IMR-90 (cell line): Measurements from ENCODE around the gene KRTAP5-5. TPM values are rescaled to one million over a fixed set of nuclear protein-coding genes. Genes with fewer than 3 reads are reported as not detected.

ENCODE experiments used
- ATAC-seq: fragments of 200-7000 bp; cut with Tn5 transposase; 2 replicates; pipeline ENCODE4 v1.9.1; 2020; ENCODE audit warnings: low read depth, mild to moderate bottlenecking, moderate library complexity
- BruUV-seq: library from RNA; stranded (reverse); fragments of 400-500 nt; replicated peaks from 2 replicates; lab custom pipeline; 2021; lab: Mats Ljungman, UMichigan
- CTCF ChIA-PET: fragments of 300-600 bp; formaldehyde crosslinking; extraction: SDS; loops from one replicate; lab custom pipeline; 2021; ENCODE audit warnings: antibody characterized with exemption; lab: Yijun Ruan, JAX
- POLR2A ChIA-PET: fragments of 300-600 bp; sonication (Branson Sonifier 250); formaldehyde crosslinking; loops from one replicate; lab custom pipeline; 2022; ENCODE audit warnings: antibody characterized with exemption; ENCODE audit not compliant: unreplicated experiment; lab: Charles Lee
- DNase-seq: peaks from one replicate; pipeline ENCODE4 v3.0.0; 2013
- H2AFZ ChIP-seq: replicated peaks from 2 replicates; pipeline ENCODE3; 2013; ENCODE audit warnings: low read length, mild to moderate bottlenecking; ENCODE audit not compliant: poor library complexity
- H2AK5ac ChIP-seq: 2 replicates; pipeline ENCODE4 v1.6.1; 2013; ENCODE audit warnings: low read depth, low read length, inconsistent platforms
- H2AK9ac ChIP-seq: replicated peaks from 2 replicates; pipeline ENCODE3; 2013; ENCODE audit warnings: mild to moderate bottlenecking, low read depth, low read length, moderate library complexity; ENCODE audit not compliant: poor library complexity
- H2BK120ac ChIP-seq: 2 replicates; pipeline ENCODE4 v1.6.1; 2013; ENCODE audit warnings: low read depth, low read length, inconsistent platforms
- H2BK15ac ChIP-seq: 3 replicates; pipeline ENCODE4 v1.6.1; 2013; ENCODE audit warnings: low read depth, low read length, inconsistent platforms
- H2BK20ac ChIP-seq: 2 replicates; pipeline ENCODE4 v1.6.1; 2013; ENCODE audit warnings: low read depth, mild to moderate bottlenecking, inconsistent platforms, low read length, moderate library complexity
- H2BK5ac ChIP-seq: 2 replicates; pipeline ENCODE4 v1.6.1; 2013; ENCODE audit warnings: mild to moderate bottlenecking, low read depth, low read length, inconsistent platforms; ENCODE audit not compliant: poor library complexity, severe bottlenecking
- H3K14ac ChIP-seq: replicated peaks from 2 replicates; pipeline ENCODE4 v1.6.1; 2013; ENCODE audit warnings: low read depth, low read length, inconsistent platforms
- H3K18ac ChIP-seq: 2 replicates; pipeline ENCODE4 v1.6.1; 2013; ENCODE audit warnings: low read depth, low read length, control low read depth
- H3K23ac ChIP-seq: 2 replicates; pipeline ENCODE4 v1.6.1; 2013; ENCODE audit warnings: low read depth, low read length, inconsistent platforms
- H3K27ac ChIP-seq: 2 replicates; pipeline ENCODE4 v1.5.1; 2013; ENCODE audit warnings: mild to moderate bottlenecking, control low read depth, low read length; ENCODE audit not compliant: insufficient read depth
- H3K27me3 ChIP-seq: 2 replicates; pipeline ENCODE4 v1.6.1; 2013; ENCODE audit warnings: low read length; ENCODE audit not compliant: control insufficient read depth, insufficient read depth
- H3K36me3 ChIP-seq: 2 replicates; pipeline ENCODE4 v1.6.1; 2013; ENCODE audit warnings: low read length, mixed read lengths; ENCODE audit not compliant: control insufficient read depth, insufficient read depth
- H3K4ac ChIP-seq: 2 replicates; pipeline ENCODE4 v1.6.1; 2013; ENCODE audit warnings: low read depth, low read length, inconsistent platforms
- H3K4me1 ChIP-seq: 2 replicates; pipeline ENCODE4 v1.6.1; 2013; ENCODE audit warnings: low read length, mixed read lengths; ENCODE audit not compliant: control insufficient read depth, insufficient read depth
- H3K4me2 ChIP-seq: 2 replicates; pipeline ENCODE4 v1.6.1; 2013; ENCODE audit warnings: low read depth, mild to moderate bottlenecking, control low read depth, low read length, moderate library complexity
- H3K4me3 ChIP-seq: 2 replicates; pipeline ENCODE4 v1.5.1; 2013; ENCODE audit warnings: low read depth, mild to moderate bottlenecking, control low read depth, low read length, moderate library complexity; ENCODE audit not compliant: insufficient read depth
- H3K56ac ChIP-seq: 2 replicates; pipeline ENCODE4 v1.6.1; 2013; ENCODE audit warnings: low read length, inconsistent platforms; ENCODE audit not compliant: insufficient read depth; ENCODE audit errors: extremely low read depth
- H3K79me1 ChIP-seq, 2 experiments: 2 replicates each; pipeline ENCODE4 v1.6.1; 2013; ENCODE audit warnings: low read length in 2 of 2, inconsistent platforms in 1 of 2, low read depth in 1 of 2
- H3K9ac ChIP-seq: 2 replicates; pipeline ENCODE4 v1.6.1; 2013; ENCODE audit warnings: low read depth, low read length, control low read depth
- H3K9me1 ChIP-seq: 2 replicates; pipeline ENCODE4 v1.6.1; 2013; ENCODE audit warnings: low read length, inconsistent platforms; ENCODE audit not compliant: insufficient read depth
- H3K9me3 ChIP-seq: 2 replicates; pipeline ENCODE4 v1.6.1; 2013; ENCODE audit warnings: low read length; ENCODE audit not compliant: control insufficient read depth, insufficient read depth
- H4K20me1 ChIP-seq: 2 replicates; pipeline ENCODE4 v1.6.1; 2013; ENCODE audit warnings: low read length, inconsistent platforms; ENCODE audit not compliant: insufficient read depth
- H4K5ac ChIP-seq: 2 replicates; pipeline ENCODE4 v1.6.1; 2013; ENCODE audit warnings: mild to moderate bottlenecking, low read depth, low read length, control low read depth
- H4K8ac ChIP-seq, 2 experiments: 2 replicates each; pipeline ENCODE4 v1.6.1; 2013; ENCODE audit warnings: low read depth in 2 of 2, low read length in 2 of 2, control low read depth in 1 of 2, inconsistent platforms in 1 of 2
- H4K91ac ChIP-seq: 2 replicates; pipeline ENCODE4 v1.6.1; 2013; ENCODE audit warnings: low read depth, low read length, inconsistent platforms; ENCODE audit not compliant: insufficient read depth
- BHLHE40 ChIP-seq: fragments of 150-350 bp; IDR thresholded peaks from 2 replicates; pipeline ENCODE4 v1.6.1; 2016; ENCODE audit warnings: mild to moderate bottlenecking, low read depth, low read length
- CEBPB ChIP-seq: IDR thresholded peaks from 2 replicates; pipeline ENCODE4 v1.6.1; 2012; ENCODE audit warnings: low read depth, low read length, improper control_type of control experiment
- CHD1 ChIP-seq: IDR thresholded peaks from 2 replicates; pipeline ENCODE4 v1.6.1; 2012; ENCODE audit warnings: low read depth, low read length, improper control_type of control experiment
- ELK1 ChIP-seq: fragments of 150-350 bp; IDR thresholded peaks from 2 replicates; pipeline ENCODE4 v1.6.1; 2016; ENCODE audit warnings: low read depth, mild to moderate bottlenecking, low read length, moderate library complexity, borderline replicate concordance
- FOS ChIP-seq: fragments of 150-350 bp; IDR thresholded peaks from 2 replicates; pipeline ENCODE4 v1.6.1; 2016; ENCODE audit warnings: low read depth, low read length
- MAFK ChIP-seq: IDR thresholded peaks from 2 replicates; pipeline ENCODE4 v1.6.1; 2012; ENCODE audit warnings: low read depth, low read length, improper control_type of control experiment
- MAZ ChIP-seq: IDR thresholded peaks from 2 replicates; pipeline ENCODE4 v1.6.1; 2012; ENCODE audit warnings: low read depth, mild to moderate bottlenecking, low read length, improper control_type of control experiment, moderate library complexity, borderline replicate concordance
- MXI1 ChIP-seq: IDR thresholded peaks from 2 replicates; pipeline ENCODE4 v1.6.1; 2012; ENCODE audit warnings: low read depth, mild to moderate bottlenecking, low read length, moderate library complexity, borderline replicate concordance
- NFE2L2 ChIP-seq: fragments of 150-350 bp; IDR thresholded peaks from 2 replicates; pipeline ENCODE4 v1.6.1; 2016; ENCODE audit warnings: low read depth, mild to moderate bottlenecking, low read length
- POLR2A ChIP-seq: IDR thresholded peaks from 2 replicates; pipeline ENCODE4 v1.6.1; 2012; ENCODE audit warnings: mild to moderate bottlenecking, low read depth, low read length
- RAD21 ChIP-seq: IDR thresholded peaks from 2 replicates; pipeline ENCODE4 v1.6.1; 2012; ENCODE audit warnings: low read length, improper control_type of control experiment
- RCOR1 ChIP-seq: IDR thresholded peaks from 2 replicates; pipeline ENCODE4 v1.6.1; 2012; ENCODE audit warnings: mild to moderate bottlenecking, low read length, improper control_type of control experiment; ENCODE audit not compliant: insufficient replicate concordance
- RFX5 ChIP-seq: IDR thresholded peaks from 2 replicates; pipeline ENCODE4 v1.8.0; 2012; ENCODE audit warnings: low read depth, mild to moderate bottlenecking, low read length, moderate library complexity
- SMC3 ChIP-seq: fragments of 150-350 bp; IDR thresholded peaks from 2 replicates; pipeline ENCODE4 v1.6.1; 2016; ENCODE audit warnings: low read depth, mild to moderate bottlenecking, antibody characterized with exemption, low read length, moderate library complexity
- USF2 ChIP-seq: fragments of 150-350 bp; IDR thresholded peaks from 2 replicates; pipeline ENCODE4 v1.6.1; 2017; ENCODE audit warnings: mild to moderate bottlenecking, antibody characterized with exemption, low read length, low read depth
- WGBS, 2 experiments: methylation state at CpG; one replicate each; pipeline versions ENCODE4 v1.1.5 to v1.1.7; 2013; ENCODE audit warnings: missing lambda C conversion rate in 2 of 2; ENCODE audit not compliant: insufficient read length in 1 of 2; ENCODE audit errors: extremely low coverage in 2 of 2; 5-methylcytosine and 5-hydroxymethylcytosine counted together
- dilution Hi-C: fragments of 300-500 bp; cut with HindIII; formaldehyde crosslinking; loops from one replicate; pipeline ENCODE4 v1.14.3; 2018; ENCODE audit warnings: low sequenced_read_pairs; ENCODE audit not compliant: unreplicated experiment
- in situ Hi-C: fragments of 300-500 bp; cut with MboI; formaldehyde crosslinking; loops from 3 replicates; pipeline ENCODE4 v1.14.3; 2019; ENCODE audit warnings: low sequenced_read_pairs, inconsistent platforms, mixed read lengths
- intact Hi-C: fragments of 100-400 bp; cut with micrococcal nuclease; formaldehyde crosslinking; loops from 2 replicates; pipeline ENCODE4 v1.10.0; 2022
- polyA plus RNA-seq, 3 experiments: library from polyadenylated mRNA; depleted of rRNA; stranded (reverse); fragments of >200 nt; gene quantifications; 2 replicates each; pipeline ENCODE4 v1.2.3, GENCODE V29; 2012; ENCODE audit warnings: low replicate concordance in 1 of 3
- total RNA-seq: library from RNA; depleted of rRNA; stranded (reverse); fragments of >200 nt; gene quantifications from 2 replicates; pipeline ENCODE4 v1.2.3, GENCODE V29; 2012
- TF ChIP-seq, protein P1 (sequence below): conservative IDR thresholded peaks from 2 replicates; pipeline ENCODE4 v1.5.1; 2012; ENCODE audit warnings: mild to moderate bottlenecking, low read depth, low read length, improper control_type of control experiment

The KRTAP5-5 gene
- total and polyA plus RNA-seq, 2 of the 4 experiments (the other 2 are of a cell fraction), result not detected

DNA sequence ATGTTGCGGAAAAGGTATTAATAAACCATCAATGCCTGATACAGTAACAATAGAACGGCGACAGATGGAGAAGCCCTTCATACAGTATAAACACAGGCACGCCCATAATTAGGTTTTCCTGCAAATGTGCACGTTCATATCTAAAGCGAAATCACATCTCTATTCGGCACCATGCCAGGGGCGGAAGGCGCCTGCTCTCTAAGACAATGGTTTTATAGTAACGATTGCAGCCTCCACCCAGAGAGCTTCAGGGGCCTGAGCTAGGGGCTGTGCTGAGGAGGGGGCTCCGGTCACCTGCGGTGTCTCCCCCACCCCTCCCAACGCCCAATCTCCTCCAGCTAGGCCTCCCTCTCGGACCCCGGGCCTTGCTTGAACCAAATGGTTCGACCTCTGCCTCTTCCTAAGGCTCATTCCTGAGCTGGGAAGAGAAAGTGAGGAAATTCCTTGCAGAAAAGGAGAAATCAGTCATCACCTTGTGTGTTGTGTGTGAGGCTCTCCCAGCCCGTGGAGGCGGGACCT, 9.6 kb downstream of the KRTAP5-5 start:
- Histone ChIP-seq H3K14ac (no peak overlapping the region), H3K9ac (no peak overlapping the region), H2BK20ac (no peak overlapping the region), H3K4ac (no peak overlapping the region), H4K91ac (no peak overlapping the region), H3K4me1 (no peaks in the 10 kb centered on the region), H4K5ac (no peak overlapping the region), H3K27me3 (peaks cover 54% of the 10 kb centered on the region), H3K4me2 (no peak overlapping the region), H2AFZ (no peak overlapping the region), H3K79me1 (no peaks in the 10 kb centered on the region), H2BK120ac (no peak overlapping the region), H2BK15ac (no peak overlapping the region), H3K4me3 (no peak overlapping the region), H4K20me1 (no peaks in the 10 kb centered on the region), H3K56ac (no peak overlapping the region), H3K36me3 (no peaks in the 10 kb centered on the region), H2AK9ac (no peak overlapping the region), H4K8ac (no peak overlapping the region), H3K18ac (no peak overlapping the region), H3K27ac (no peak overlapping the region), H2AK5ac (no peak overlapping the region), H2BK5ac (no peak overlapping the region), H3K23ac (no peak overlapping the region), H3K9me3 (no peaks in the 10 kb centered on the region), H3K9me1 (no peaks in the 10 kb centered on the region)
- BruUV-seq, result no TSS peak
- ATAC-seq (no peak), DNase-seq (no peak)
- ChIA-PET CTCF (interaction anchor here (1.4 to 1.9 kb wide), 3 partner anchors 11 to 26 kb away, joined by 3 to 6 read pairs (median 3); no protein-coding TSS in a partner anchor), POLR2A (no interaction called here)
- dilution Hi-C loops, result no loop called here
- in situ Hi-C loops, result no loop called here
- TF ChIP-seq CHD1 (no peak), RFX5 (no peak), MXI1 (no peak), USF2 (no peak), BHLHE40 (no peak), MAZ (no peak), RCOR1 (no peak), MAFK (no peak), SMC3 (no peak), RAD21 (no peak), NFE2L2 (no peak), CEBPB (no peak), POLR2A (no peak), ELK1 (no peak), FOS (no peak)
- TF ChIP-seq, protein P1, sequence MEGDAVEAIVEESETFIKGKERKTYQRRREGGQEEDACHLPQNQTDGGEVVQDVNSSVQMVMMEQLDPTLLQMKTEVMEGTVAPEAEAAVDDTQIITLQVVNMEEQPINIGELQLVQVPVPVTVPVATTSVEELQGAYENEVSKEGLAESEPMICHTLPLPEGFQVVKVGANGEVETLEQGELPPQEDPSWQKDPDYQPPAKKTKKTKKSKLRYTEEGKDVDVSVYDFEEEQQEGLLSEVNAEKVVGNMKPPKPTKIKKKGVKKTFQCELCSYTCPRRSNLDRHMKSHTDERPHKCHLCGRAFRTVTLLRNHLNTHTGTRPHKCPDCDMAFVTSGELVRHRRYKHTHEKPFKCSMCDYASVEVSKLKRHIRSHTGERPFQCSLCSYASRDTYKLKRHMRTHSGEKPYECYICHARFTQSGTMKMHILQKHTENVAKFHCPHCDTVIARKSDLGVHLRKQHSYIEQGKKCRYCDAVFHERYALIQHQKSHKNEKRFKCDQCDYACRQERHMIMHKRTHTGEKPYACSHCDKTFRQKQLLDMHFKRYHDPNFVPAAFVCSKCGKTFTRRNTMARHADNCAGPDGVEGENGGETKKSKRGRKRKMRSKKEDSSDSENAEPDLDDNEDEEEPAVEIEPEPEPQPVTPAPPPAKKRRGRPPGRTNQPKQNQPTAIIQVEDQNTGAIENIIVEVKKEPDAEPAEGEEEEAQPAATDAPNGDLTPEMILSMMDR, result no peak
- intact Hi-C loops, result no loop called here
- 58% methylated on average over 2 of the region's 18 CpGs; no CpG with 5 or more reads in 1 of the 2 experiments for WGBS, 2 experiments
